GM19043 (cell line): ENCODE measurements around the gene PARD3.
"Not testable (repeated sequence)": the region's sequence is repeated elsewhere in the genome, so short reads cannot be mapped to it uniquely, and the experiment has no call there.

ENCODE experiments used
- ATAC-seq: cut with Tn5 transposase; IDR thresholded peaks from one replicate; pipeline ENCODE4 v1.9.1; 2021; ENCODE audit warnings: low read depth; ENCODE audit not compliant: unreplicated experiment

Gene PARD3

GRCh38 chr10:34748357-34748756 lies 66.7 kb downstream of the PARD3 start:
- no peak for ATAC-seq

GRCh38 chr10:34746094-34746493 lies 69.0 kb downstream of the PARD3 start:
- no peak for ATAC-seq

- no peak for ATAC-seq
Observed at GRCh38 chr10:34745244-34745643, 69.9 kb downstream of the PARD3 start.

GRCh38 chr10:34744590-34744989 lies 70.5 kb downstream of the PARD3 start:
- ATAC-seq, result no peak

- no peak for ATAC-seq
Observed at GRCh38 chr10:34743814-34744213, 71.3 kb downstream of the PARD3 start.

- ATAC-seq, result no peak
Observed at GRCh38 chr10:34742456-34742855, 72.6 kb downstream of the PARD3 start.

GRCh38 chr10:34741087-34741486 lies 74.0 kb downstream of the PARD3 start:
- not testable (repeated sequence) for ATAC-seq

GRCh38 chr10:34740321-34740720 lies 74.8 kb downstream of the PARD3 start:
- ATAC-seq, result no peak

GRCh38 chr10:34739915-34740314 lies 75.2 kb downstream of the PARD3 start:
- no peak for ATAC-seq

- ATAC-seq, result no peak
Observed at GRCh38 chr10:34737772-34738169, 77.3 kb downstream of the PARD3 start.

- ATAC-seq, result no peak
Observed at GRCh38 chr10:34736976-34737771, 77.9 kb downstream of the PARD3 start.

- ATAC-seq, result no peak
Observed at GRCh38 chr10:34734918-34735317, 80.2 kb downstream of the PARD3 start.

GRCh38 chr10:34732926-34733325 lies 82.2 kb downstream of the PARD3 start:
- ATAC-seq, result no peak

GRCh38 chr10:34731885-34732701 lies 83.0 kb downstream of the PARD3 start:
- no peak for ATAC-seq

GRCh38 chr10:34731213-34731612 lies 83.9 kb downstream of the PARD3 start:
- no peak for ATAC-seq

- ATAC-seq, result no peak
Observed at GRCh38 chr10:34730726-34731125, 84.4 kb downstream of the PARD3 start.

- no peak for ATAC-seq
Observed at GRCh38 chr10:34729619-34730018, 85.5 kb downstream of the PARD3 start.

GRCh38 chr10:34728361-34728760 lies 86.7 kb downstream of the PARD3 start:
- ATAC-seq, result no peak

- no peak for ATAC-seq
Observed at GRCh38 chr10:34727595-34728033, 87.5 kb downstream of the PARD3 start.

- no peak for ATAC-seq
Observed at GRCh38 chr10:34726862-34727261, 88.2 kb downstream of the PARD3 start.

GRCh38 chr10:34723750-34724149 lies 91.3 kb downstream of the PARD3 start:
- ATAC-seq, result peak; percentile 48

- no peak for ATAC-seq
Observed at GRCh38 chr10:34722404-34722803, 92.7 kb downstream of the PARD3 start.
